MCF 10A (cell line): ENCODE data around the gene CASK. TPM values are rescaled to one million over a fixed set of nuclear protein-coding genes. Genes with fewer than 3 reads are reported as not detected.

ENCODE experiments used
- BruUV-seq: library from RNA; stranded (reverse); fragments of 400-500 nt; replicated peaks from 2 replicates; lab custom pipeline; 2021; lab: Mats Ljungman, UMichigan
- CTCF ChIA-PET: fragments of 300-600 bp; sonication (Branson Sonifier 250); formaldehyde crosslinking; extraction: SDS; loops from one replicate; lab custom pipeline; 2021; ENCODE audit warnings: antibody characterized with exemption, inconsistent platforms; lab: Yijun Ruan, JAX
- POLR2A ChIA-PET: fragments of 300-600, 350-650 bp; sonication (Branson Sonifier 250); formaldehyde crosslinking; extraction: SDS; loops from one replicate; lab custom pipeline; 2020; ENCODE audit warnings: antibody characterized with exemption, inconsistent platforms; lab: Yijun Ruan, JAX
- DNase-seq: peaks from one replicate; pipeline ENCODE4 v3.0.0-alpha.2; 2018; ENCODE audit not compliant: unreplicated experiment
- H3K27ac Mint-ChIP-seq: one replicate; pipeline ENCODE4 v1.8.0; 2022; ENCODE audit warnings: mild to moderate bottlenecking, low read depth, mixed read lengths; ENCODE audit not compliant: unreplicated experiment
- H3K27me3 Mint-ChIP-seq: one replicate; pipeline ENCODE4 v1.8.0; 2022; ENCODE audit warnings: mixed read lengths; ENCODE audit not compliant: insufficient read depth, unreplicated experiment
- H3K36me3 Mint-ChIP-seq: one replicate; pipeline ENCODE4 v1.8.0; 2022; ENCODE audit warnings: mild to moderate bottlenecking, moderate library complexity, mixed read lengths; ENCODE audit not compliant: insufficient read depth, unreplicated experiment
- H3K4me1 Mint-ChIP-seq: one replicate; pipeline ENCODE4 v1.8.0; 2022; ENCODE audit warnings: mixed read lengths; ENCODE audit not compliant: insufficient read depth, unreplicated experiment
- H3K4me3 Mint-ChIP-seq: one replicate; pipeline ENCODE4 v1.8.0; 2022; ENCODE audit warnings: mild to moderate bottlenecking, moderate library complexity, mixed read lengths; ENCODE audit not compliant: unreplicated experiment
- H3K9me3 Mint-ChIP-seq: one replicate; pipeline ENCODE4 v1.8.0; 2022; ENCODE audit warnings: mixed read lengths; ENCODE audit not compliant: unreplicated experiment
- intact Hi-C: fragments of 100-400 bp; cut with micrococcal nuclease; formaldehyde crosslinking; loops from 2 replicates; pipeline ENCODE4 v1.14.1; 2022
- total RNA-seq: library from RNA; stranded (reverse); gene quantifications from 2 replicates; pipeline ENCODE4 v1.2.3, GENCODE V29; 2022
- TF ChIP-seq, protein P1 (sequence below): fragments of 200-600 bp; IDR thresholded peaks from one replicate; pipeline ENCODE4 v1.8.0; 2022; ENCODE audit warnings: antibody characterized with exemption, mild to moderate bottlenecking; ENCODE audit not compliant: unreplicated experiment

The CASK gene
- total RNA-seq, 1 experiment from 2014 or later, result 34.9 TPM

DNA sequence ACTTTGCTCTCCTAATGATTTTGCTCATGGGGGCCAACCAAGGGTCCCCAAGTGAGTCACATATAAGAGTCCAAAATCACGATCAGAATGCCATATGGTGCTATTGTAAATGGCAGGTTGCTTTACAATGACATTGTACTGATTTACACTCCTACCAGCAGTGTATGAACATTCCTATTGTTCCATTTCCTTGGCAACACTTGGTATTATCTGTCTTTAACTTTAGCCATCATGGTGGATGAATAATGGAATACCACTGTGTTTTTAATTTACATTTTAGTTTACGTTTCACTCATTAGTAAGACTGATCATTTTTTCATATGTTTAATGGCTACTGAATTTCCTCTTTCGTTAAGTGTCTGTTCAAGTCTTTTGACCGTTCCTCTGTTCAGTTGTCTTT, 379.7 kb downstream of the CASK start:
- intact Hi-C loops, result no loop called here
- Mint-ChIP-seq H3K27me3 (peaks cover 20% of the 10 kb centered on the region), H3K36me3 (no peaks in the 10 kb centered on the region), H3K27ac (no peak overlapping the region), H3K4me3 (no peak overlapping the region), H3K4me1 (no peaks in the 10 kb centered on the region), H3K9me3 (no peaks in the 10 kb centered on the region)
- POLR2A ChIA-PET, result interaction anchor here (0.6 kb wide), 1 partner anchor 750 kb away, joined by 4 read pairs; no protein-coding TSS in a partner anchor
- BruUV-seq, result no TSS peak
- DNase-seq, result no peak
- TF ChIP-seq, protein P1, sequence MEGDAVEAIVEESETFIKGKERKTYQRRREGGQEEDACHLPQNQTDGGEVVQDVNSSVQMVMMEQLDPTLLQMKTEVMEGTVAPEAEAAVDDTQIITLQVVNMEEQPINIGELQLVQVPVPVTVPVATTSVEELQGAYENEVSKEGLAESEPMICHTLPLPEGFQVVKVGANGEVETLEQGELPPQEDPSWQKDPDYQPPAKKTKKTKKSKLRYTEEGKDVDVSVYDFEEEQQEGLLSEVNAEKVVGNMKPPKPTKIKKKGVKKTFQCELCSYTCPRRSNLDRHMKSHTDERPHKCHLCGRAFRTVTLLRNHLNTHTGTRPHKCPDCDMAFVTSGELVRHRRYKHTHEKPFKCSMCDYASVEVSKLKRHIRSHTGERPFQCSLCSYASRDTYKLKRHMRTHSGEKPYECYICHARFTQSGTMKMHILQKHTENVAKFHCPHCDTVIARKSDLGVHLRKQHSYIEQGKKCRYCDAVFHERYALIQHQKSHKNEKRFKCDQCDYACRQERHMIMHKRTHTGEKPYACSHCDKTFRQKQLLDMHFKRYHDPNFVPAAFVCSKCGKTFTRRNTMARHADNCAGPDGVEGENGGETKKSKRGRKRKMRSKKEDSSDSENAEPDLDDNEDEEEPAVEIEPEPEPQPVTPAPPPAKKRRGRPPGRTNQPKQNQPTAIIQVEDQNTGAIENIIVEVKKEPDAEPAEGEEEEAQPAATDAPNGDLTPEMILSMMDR, result no peak
- CTCF ChIA-PET, result no interaction called here

DNA sequence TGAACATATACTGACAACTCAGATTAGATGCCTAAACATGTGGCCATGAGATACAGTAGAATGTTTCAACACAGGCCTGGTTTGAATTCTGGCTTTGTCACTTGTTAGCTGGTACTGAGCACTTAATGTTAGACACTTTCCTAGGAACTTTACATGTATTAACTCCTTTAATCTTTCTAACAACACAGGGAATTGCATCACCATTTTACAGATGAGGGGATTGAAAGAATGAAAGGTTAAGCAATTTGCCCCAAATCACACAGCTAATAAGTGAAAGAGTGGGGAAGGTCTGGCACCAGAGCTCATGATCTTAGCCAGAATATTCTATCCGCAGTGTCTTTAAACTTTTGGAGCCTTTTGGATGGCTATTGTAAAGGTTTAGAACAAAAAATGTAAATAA, 380.3 kb downstream of the CASK start:
- H3K9me3 Mint-ChIP-seq, result no peaks in the 10 kb centered on the region
- ChIA-PET POLR2A (interaction anchor here (0.6 kb wide), 1 partner anchor 749 kb away, joined by 4 read pairs; no protein-coding TSS in a partner anchor), CTCF (no interaction called here)
- BruUV-seq, result no TSS peak
- peaks cover 14% of the 10 kb centered on the region for H3K27me3 Mint-ChIP-seq
- H3K4me3 Mint-ChIP-seq, result no peak overlapping the region
- intact Hi-C loops, result no loop called here
- TF ChIP-seq, protein P1, result no peak
- H3K4me1 Mint-ChIP-seq, result no peaks in the 10 kb centered on the region
- H3K36me3 Mint-ChIP-seq, result no peaks in the 10 kb centered on the region
- no peak overlapping the region for H3K27ac Mint-ChIP-seq
- no peak for DNase-seq

DNA sequence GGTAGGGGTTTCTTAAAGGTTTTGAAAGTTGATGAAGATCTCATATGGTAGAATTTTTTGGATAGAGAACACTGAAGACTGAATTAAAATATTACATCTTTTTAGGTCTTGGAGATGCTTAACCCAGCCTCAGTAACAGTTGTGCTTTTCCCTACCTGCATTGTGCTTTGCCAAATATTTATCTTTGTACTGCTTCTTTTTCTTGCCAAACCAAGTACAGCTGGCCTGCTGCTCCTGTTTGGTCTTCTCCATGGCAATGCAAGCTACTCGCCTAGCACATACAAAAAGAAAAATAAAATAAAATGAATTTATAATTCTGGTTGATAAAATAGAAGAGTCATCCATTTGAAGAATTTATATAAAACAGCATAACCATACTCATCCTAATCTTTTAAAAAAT, 380.8 kb downstream of the CASK start:
- Mint-ChIP-seq H3K4me3 (no peak overlapping the region), H3K27me3 (peaks cover 9% of the 10 kb centered on the region), H3K36me3 (no peaks in the 10 kb centered on the region), H3K4me1 (no peaks in the 10 kb centered on the region), H3K9me3 (no peaks in the 10 kb centered on the region), H3K27ac (no peak overlapping the region)
- no peak for DNase-seq
- intact Hi-C loops, result no loop called here
- ChIA-PET POLR2A (interaction anchor here (0.8 kb wide), 1 partner anchor 33 kb away, joined by 3 read pairs; no protein-coding TSS in a partner anchor), CTCF (no interaction called here)
- TF ChIP-seq, protein P1, result no peak
- no TSS peak for BruUV-seq

DNA sequence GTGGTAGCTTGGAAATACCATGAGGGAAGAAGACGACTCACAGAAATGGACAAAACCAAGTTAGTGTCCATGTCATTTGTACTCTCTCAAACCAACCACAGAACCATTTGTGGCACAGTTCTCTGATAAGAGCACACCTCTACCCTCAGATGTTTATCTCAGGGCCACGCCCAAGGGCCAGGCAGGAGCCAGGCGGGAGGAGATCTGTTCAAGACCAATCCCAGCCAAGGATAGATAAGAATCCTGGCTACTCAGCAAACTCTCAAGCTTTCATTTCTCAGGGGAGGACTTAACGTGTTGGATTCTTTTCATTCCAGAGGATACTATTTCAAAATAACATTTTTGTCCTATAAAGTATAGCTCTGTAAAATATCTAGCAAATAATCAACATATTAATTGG, 381.2 kb downstream of the CASK start:
- no peaks in the 10 kb centered on the region for H3K36me3 Mint-ChIP-seq
- H3K4me3 Mint-ChIP-seq, result no peak overlapping the region
- CTCF ChIA-PET, result no interaction called here
- POLR2A ChIA-PET, result interaction anchor here (0.8 kb wide), 1 partner anchor 33 kb away, joined by 3 read pairs; no protein-coding TSS in a partner anchor
- peaks cover 9% of the 10 kb centered on the region for H3K27me3 Mint-ChIP-seq
- intact Hi-C loops, result no loop called here
- DNase-seq, result no peak
- TF ChIP-seq, protein P1, result no peak
- H3K27ac Mint-ChIP-seq, result no peak overlapping the region
- no TSS peak for BruUV-seq
- no peaks in the 10 kb centered on the region for H3K9me3 Mint-ChIP-seq
- no peaks in the 10 kb centered on the region for H3K4me1 Mint-ChIP-seq
